Neural cell (in vitro differentiated cells): ENCODE measurements around the gene KIF21B. TPM values are rescaled to one million over a fixed set of nuclear protein-coding genes. Genes with fewer than 3 reads are reported as not detected.

Source experiments
- H2AFZ ChIP-seq: fragments of 200-600, 300-800 bp; sonication (generic), shearing (Covaris generic); 2 replicates; pipeline ENCODE4 v1.6.0; 2014; ENCODE audit warnings: low read depth, mild to moderate bottlenecking, antibody characterized with exemption, low read length, moderate library complexity
- H3F3A ChIP-seq: fragments of 200-600 bp; shearing (Covaris generic); 2 replicates; pipeline ENCODE4 v1.6.1; 2016; ENCODE audit warnings: mild to moderate bottlenecking, moderate library complexity, mixed read lengths, antibody characterized with exemption, low read length; ENCODE audit not compliant: insufficient read depth, poor library complexity, severe bottlenecking
- H3K27ac ChIP-seq: fragments of 200-600, 300-800 bp; sonication (generic), shearing (Covaris generic); 2 replicates; pipeline ENCODE4 v1.5.1; 2014; ENCODE audit warnings: mild to moderate bottlenecking, low read length, moderate library complexity
- H3K27me3 ChIP-seq: fragments of 300-800, 200-600 bp; sonication (generic), shearing (Covaris generic); 2 replicates; pipeline ENCODE4 v1.6.0; 2014; ENCODE audit warnings: mild to moderate bottlenecking, low read depth, low read length, moderate library complexity; ENCODE audit not compliant: insufficient read depth
- H3K36me3 ChIP-seq: fragments of 300-800, 200-600 bp; sonication (generic), shearing (Covaris generic); 2 replicates; pipeline ENCODE4 v1.5.1; 2014; ENCODE audit warnings: mild to moderate bottlenecking, antibody characterized with exemption, low read length, moderate library complexity; ENCODE audit not compliant: insufficient read depth
- H3K4me2 ChIP-seq: fragments of 300-800, 200-600 bp; sonication (generic), shearing (Covaris generic); 2 replicates; pipeline ENCODE4 v1.6.0; 2014; ENCODE audit warnings: mild to moderate bottlenecking, low read length
- H3K4me3 ChIP-seq: fragments of 300-800, 200-600 bp; sonication (generic), shearing (Covaris generic); 2 replicates; pipeline ENCODE4 v1.5.1; 2014; ENCODE audit warnings: mild to moderate bottlenecking, low read length, moderate library complexity
- H3K79me2 ChIP-seq: fragments of 200-600 bp; shearing (Covaris generic); replicated peaks from 2 replicates; pipeline ENCODE4 v1.6.0; 2014; ENCODE audit warnings: mild to moderate bottlenecking, low read length, moderate library complexity; ENCODE audit not compliant: insufficient read depth
- H3K9ac ChIP-seq: fragments of 300-800, 200-600 bp; sonication (generic), shearing (Covaris generic); 2 replicates; pipeline ENCODE4 v1.6.1; 2016; ENCODE audit warnings: mild to moderate bottlenecking, low read length, mixed read lengths
- H3K9me2 ChIP-seq: fragments of 200-600 bp; shearing (Covaris generic); 2 replicates; pipeline ENCODE4 v1.6.1; 2016; ENCODE audit warnings: mild to moderate bottlenecking, low read length, mixed read lengths; ENCODE audit not compliant: insufficient read depth
- H3K9me3 ChIP-seq: fragments of 200-600, 300-800 bp; sonication (generic), shearing (Covaris generic); 2 replicates; pipeline ENCODE4 v1.6.1; 2016; ENCODE audit warnings: mild to moderate bottlenecking, mixed run types, low read length, moderate library complexity, mixed read lengths
- H4K20me1 ChIP-seq: fragments of 200-600 bp; shearing (Covaris generic); 2 replicates; pipeline ENCODE4 v1.6.1; 2016; ENCODE audit warnings: mild to moderate bottlenecking, mixed run types; ENCODE audit not compliant: insufficient read depth
- CTCF ChIP-seq: fragments of 450-650 bp; IDR thresholded peaks from 2 replicates; pipeline ENCODE4 v1.5.1; 2014; ENCODE audit warnings: antibody characterized with exemption, mild to moderate bottlenecking, moderate library complexity; ENCODE audit not compliant: poor library complexity, severe bottlenecking
- EP300 ChIP-seq: fragments of 450-650 bp; conservative IDR thresholded peaks from 2 replicates; pipeline ENCODE4 v1.6.1; 2014; ENCODE audit warnings: antibody characterized with exemption, mild to moderate bottlenecking, moderate library complexity; ENCODE audit not compliant: poor library complexity, severe bottlenecking
- EZH2 ChIP-seq: fragments of 200-600, 300-800 bp; shearing (Covaris generic), sonication (generic); IDR thresholded peaks from 2 replicates; pipeline ENCODE4 v1.6.1; 2014; ENCODE audit warnings: antibody characterized with exemption, low read length, borderline replicate concordance, mild to moderate bottlenecking; ENCODE audit not compliant: insufficient read depth, poor library complexity, severe bottlenecking
- MXI1 ChIP-seq: fragments of 450-650 bp; conservative IDR thresholded peaks from 2 replicates; pipeline ENCODE4 v1.6.1; 2014; ENCODE audit warnings: antibody characterized with exemption, mild to moderate bottlenecking; ENCODE audit not compliant: poor library complexity, severe bottlenecking
- POLR2AphosphoS5 ChIP-seq: IDR thresholded peaks from 2 replicates; pipeline ENCODE4 v1.6.1; 2012
- RAD21 ChIP-seq: fragments of 450-650 bp; conservative IDR thresholded peaks from 2 replicates; pipeline ENCODE4 v1.6.1; 2014; ENCODE audit warnings: antibody characterized with exemption, mild to moderate bottlenecking, moderate library complexity
- REST ChIP-seq: IDR thresholded peaks from 2 replicates; pipeline ENCODE4 v1.6.1; 2012; ENCODE audit warnings: borderline replicate concordance
- SMC3 ChIP-seq: fragments of 450-650 bp; conservative IDR thresholded peaks from 2 replicates; pipeline ENCODE4 v1.6.1; 2014; ENCODE audit warnings: antibody characterized with exemption, mild to moderate bottlenecking, moderate library complexity; ENCODE audit not compliant: poor library complexity
- TAF1 ChIP-seq: IDR thresholded peaks from 2 replicates; pipeline ENCODE4 v1.6.1; 2012; ENCODE audit warnings: low read depth
- polyA plus RNA-seq: library from polyadenylated mRNA; depleted of rRNA; stranded (reverse); fragments of >200 nt; gene quantifications from 2 replicates; pipeline ENCODE4 v1.2.3, GENCODE V29; 2014

Gene KIF21B
- polyA plus RNA-seq, 1 donor from 2014 or later, result 53.7 TPM

GRCh38 chr1:201038186-201038876, 14.8 kb upstream of the KIF21B start:
- Histone ChIP-seq H3K4me2 (no peak overlapping the region), H4K20me1 (no peaks in the 10 kb centered on the region), H3K79me2 (no peaks in the 10 kb centered on the region), H3K27me3 (no peaks in the 10 kb centered on the region), H2AFZ (no peak overlapping the region), H3F3A (no peaks in the 10 kb centered on the region), H3K9ac (peak overlapping the region; percentile 26), H3K9me2 (no peaks in the 10 kb centered on the region), H3K9me3 (no peaks in the 10 kb centered on the region), H3K36me3 (no peaks in the 10 kb centered on the region), H3K4me3 (peak overlapping the region; percentile 33), H3K27ac (peak overlapping the region; percentile 66)
- TF ChIP-seq EZH2 (no peak), MXI1 (no peak), CTCF (no peak), REST (no peak), POLR2AphosphoS5 (no peak), SMC3 (no peak), RAD21 (no peak), EP300 (peak; percentile 43)

GRCh38 chr1:201036188-201036842, 12.8 kb upstream of the KIF21B start:
- H4K20me1 ChIP-seq, result no peaks in the 10 kb centered on the region
- TF ChIP-seq POLR2AphosphoS5, result peak; percentile 57
- no peak for TF ChIP-seq MXI1
- no peak for TF ChIP-seq TAF1
- no peaks in the 10 kb centered on the region for H3K9me3 ChIP-seq
- H3K9me2 ChIP-seq, result no peaks in the 10 kb centered on the region
- no peak overlapping the region for H3K4me2 ChIP-seq
- no peaks in the 10 kb centered on the region for H3K79me2 ChIP-seq
- no peak overlapping the region for H2AFZ ChIP-seq
- peak overlapping the region; percentile 7 for H3K9ac ChIP-seq
- no peaks in the 10 kb centered on the region for H3K36me3 ChIP-seq
- H3F3A ChIP-seq, result no peaks in the 10 kb centered on the region
- H3K27ac ChIP-seq, result peak overlapping the region; percentile 24
- no peaks in the 10 kb centered on the region for H3K27me3 ChIP-seq
- no peak overlapping the region for H3K4me3 ChIP-seq
